MM.1S (cell line): Measurements from ENCODE around the gene CYP2A13.

Experiments used
- EZH2 ChIP-seq: fragments of 300-600 bp; sonication (generic); optimal IDR thresholded peaks from 2 replicates; pipeline ENCODE3; 2017; ENCODE audit warnings: low read depth, mild to moderate bottlenecking, antibody characterized with exemption, low read length, mixed read lengths
- TF ChIP-seq, protein P1 (sequence below): fragments of 300-600 bp; sonication (generic); IDR thresholded peaks from 2 replicates; pipeline ENCODE4 v1.5.1; 2016; ENCODE audit warnings: antibody characterized with exemption, low read length, mixed read lengths

GRCh38 chr19:41134616-41135015 lies 46.4 kb downstream of the CYP2A13 start:
- TF ChIP-seq, protein P1, sequence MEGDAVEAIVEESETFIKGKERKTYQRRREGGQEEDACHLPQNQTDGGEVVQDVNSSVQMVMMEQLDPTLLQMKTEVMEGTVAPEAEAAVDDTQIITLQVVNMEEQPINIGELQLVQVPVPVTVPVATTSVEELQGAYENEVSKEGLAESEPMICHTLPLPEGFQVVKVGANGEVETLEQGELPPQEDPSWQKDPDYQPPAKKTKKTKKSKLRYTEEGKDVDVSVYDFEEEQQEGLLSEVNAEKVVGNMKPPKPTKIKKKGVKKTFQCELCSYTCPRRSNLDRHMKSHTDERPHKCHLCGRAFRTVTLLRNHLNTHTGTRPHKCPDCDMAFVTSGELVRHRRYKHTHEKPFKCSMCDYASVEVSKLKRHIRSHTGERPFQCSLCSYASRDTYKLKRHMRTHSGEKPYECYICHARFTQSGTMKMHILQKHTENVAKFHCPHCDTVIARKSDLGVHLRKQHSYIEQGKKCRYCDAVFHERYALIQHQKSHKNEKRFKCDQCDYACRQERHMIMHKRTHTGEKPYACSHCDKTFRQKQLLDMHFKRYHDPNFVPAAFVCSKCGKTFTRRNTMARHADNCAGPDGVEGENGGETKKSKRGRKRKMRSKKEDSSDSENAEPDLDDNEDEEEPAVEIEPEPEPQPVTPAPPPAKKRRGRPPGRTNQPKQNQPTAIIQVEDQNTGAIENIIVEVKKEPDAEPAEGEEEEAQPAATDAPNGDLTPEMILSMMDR, result no peak
- TF ChIP-seq EZH2, result no peak
